HepG2 (cell line): Measurements from ENCODE around the gene FXYD4. TPM values are rescaled to one million over a fixed set of nuclear protein-coding genes. Genes with fewer than 3 reads are reported as not detected.
A peak's percentile ranks its signal among the peaks of the same experiment; 100 is the strongest.
"Not testable (repeated sequence)": the region's sequence is repeated elsewhere in the genome, so short reads cannot be mapped to it uniquely, and the experiment has no call there.

Experiments
- ATAC-seq: fragments of 200-7000 bp; cut with Tn5 transposase; 3 replicates; pipeline ENCODE4 v1.9.1; 2020; ENCODE audit warnings: mild to moderate bottlenecking, moderate library complexity
- BruUV-seq: library from RNA; stranded (reverse); fragments of 400-500 nt; replicated peaks from 2 replicates; lab custom pipeline; 2021; lab: Mats Ljungman, UMichigan
- CTCF ChIA-PET: fragments of 300-600 bp; formaldehyde crosslinking; extraction: SDS; loops from one replicate; lab custom pipeline; 2021; ENCODE audit warnings: low total read pairs, inconsistent platforms, low intra/inter-chr PET ratio; lab: Yijun Ruan, JAX
- POLR2A ChIA-PET: fragments of 350-600 bp; sonication (Branson Sonifier 250); formaldehyde crosslinking; loops from one replicate; lab custom pipeline; 2020; ENCODE audit warnings: antibody characterized with exemption, inconsistent platforms; lab: Yijun Ruan, JAX
- DNase-seq: peaks from one replicate; pipeline ENCODE4 v3.0.0-alpha.2; 2015; ENCODE audit warnings: low spot score
- FAIRE-seq: peaks from 3 replicates; lab custom pipeline; 2011; peaks lifted over from hg19 to GRCh38; lab: Jason Lieb, UNC
- H2AFZ ChIP-seq: one replicate; pipeline ENCODE4 v1.6.1; 2011; ENCODE audit warnings: low read length, inconsistent platforms
- H3K27ac ChIP-seq: fragments of 300-600 bp; 3 replicates; pipeline ENCODE4 v1.8.0; 2011; ENCODE audit warnings: mixed run types, mild to moderate bottlenecking, mixed read lengths, low read length, inconsistent platforms; ENCODE audit not compliant: insufficient read depth; ENCODE audit errors: extremely low read length
- H3K27me3 ChIP-seq, 2 experiments: fragments of 200-600 bp in 1 of 2; 2 replicates in 1 of 2; 3 replicates in 1 of 2; pipeline versions ENCODE4 v1.6.0 to v1.8.0; 2011; ENCODE audit warnings: low read length in 2 of 2, mild to moderate bottlenecking in 2 of 2, moderate library complexity in 2 of 2, inconsistent platforms in 1 of 2; ENCODE audit not compliant: insufficient read depth in 2 of 2, control insufficient read depth in 1 of 2
- H3K36me3 ChIP-seq, 2 experiments: fragments of 200-600 bp in 1 of 2; replicated peaks in 1 of 2; 2 replicates in 1 of 2; 3 replicates in 1 of 2; pipeline versions ENCODE4 v1.5.1 to v1.8.0; 2011; ENCODE audit warnings: low read length in 2 of 2, inconsistent platforms in 1 of 2; ENCODE audit not compliant: insufficient read depth in 2 of 2, control insufficient read depth in 1 of 2
- H3K4me1 ChIP-seq: 2 replicates; pipeline ENCODE4 v1.5.1; 2012; ENCODE audit warnings: low read length, inconsistent platforms; ENCODE audit not compliant: insufficient read depth
- H3K4me2 ChIP-seq: 2 replicates; pipeline ENCODE4 v1.6.0; 2011; ENCODE audit warnings: low read depth, low read length, inconsistent platforms
- H3K4me3 ChIP-seq, 3 experiments: fragments of 200-600 bp in 1 of 3; sonication (generic), shearing (Covaris generic) in 1 of 3; replicated peaks in 1 of 3; 2 replicates each; pipeline ENCODE4 v1.5.1; 2011 to 2016; ENCODE audit warnings: low read length in 3 of 3, inconsistent platforms in 2 of 3, low read depth in 2 of 3, mild to moderate bottlenecking in 2 of 3, control low read depth in 1 of 3, mixed read lengths in 1 of 3; ENCODE audit not compliant: insufficient read depth in 1 of 3
- H3K79me2 ChIP-seq: one replicate; pipeline ENCODE4 v1.6.1; 2011; ENCODE audit warnings: low read length, inconsistent platforms; ENCODE audit not compliant: insufficient read depth
- H3K9ac ChIP-seq: 2 replicates; pipeline ENCODE4 v1.6.0; 2011; ENCODE audit warnings: mild to moderate bottlenecking, low read depth, low read length, inconsistent platforms; ENCODE audit not compliant: insufficient read depth
- H3K9me3 ChIP-seq: 2 replicates; pipeline ENCODE4 v1.5.1; 2012; ENCODE audit warnings: mild to moderate bottlenecking, low read length
- H4K20me1 ChIP-seq: 2 replicates; pipeline ENCODE4 v1.6.0; 2011; ENCODE audit warnings: inconsistent platforms, mild to moderate bottlenecking, low read length, moderate library complexity; ENCODE audit not compliant: insufficient read depth
- SOX6 ChIP-seq, 2 experiments: fragments of 450-650 bp in 1 of 2; sonication (generic) in 1 of 2; formaldehyde crosslinking in 1 of 2; IDR thresholded peaks; 2 replicates each; pipeline versions ENCODE4 v1.4.0 to v1.6.1; 2017 to 2020; ENCODE audit warnings: antibody characterized with exemption in 1 of 2, mild to moderate bottlenecking in 1 of 2, missing genetic modification reagents in 1 of 2
- ZNF121 ChIP-seq: sonication (generic); formaldehyde crosslinking; IDR thresholded peaks from 2 replicates; pipeline ENCODE4 v1.5.0; 2020; ENCODE audit warnings: mild to moderate bottlenecking, missing genetic modification reagents
- ZNF652 ChIP-seq: IDR thresholded peaks from 2 replicates; pipeline ENCODE4 v1.6.1; 2016; ENCODE audit warnings: low read depth, borderline replicate concordance
- WGBS: methylation state at CpG from one replicate; pipeline ENCODE4 v1.1.6; 2017; ENCODE audit warnings: low lambda C conversion rate; 5-methylcytosine and 5-hydroxymethylcytosine counted together
- in situ Hi-C: cut with HindIII; loops from 2 replicates; pipeline ENCODE4 v1.10.0; 2017; ENCODE audit warnings: low pct_unique_long_range_greater_than_20kb; ENCODE audit not compliant: extremely low pct_ligation_motif_present
- intact Hi-C: fragments of 100-400 bp; cut with micrococcal nuclease; formaldehyde crosslinking; loops from one replicate; pipeline ENCODE4 v1.10.0; 2022; ENCODE audit not compliant: unreplicated experiment
- polyA plus RNA-seq, 8 experiments: library from polyadenylated mRNA; depleted of rRNA in 3 of 8; stranded (reverse) in 7 of 8; unstranded in 1 of 8; fragments of >200 nt; fragmentation: Illumina TruSeq in 4 of 8; extraction: Trizol in 4 of 8; gene quantifications; 2 replicates each; pipeline versions ENCODE4 v1.2.1 to v1.2.3, GENCODE V29; 2011 to 2016; ENCODE audit warnings: low read depth in 4 of 8, missing spikeins in 1 of 8, mixed read lengths in 1 of 8; ENCODE audit not compliant: insufficient read depth in 1 of 8
- total RNA-seq, 5 experiments: library from RNA; depleted of rRNA; stranded (reverse); fragments of >200 nt; fragmentation: Illumina TruSeq; extraction: Trizol; gene quantifications; 2 replicates each; pipeline ENCODE4 v1.2.3, GENCODE V29; 2016; ENCODE audit warnings: low read depth in 1 of 5
- TF ChIP-seq, protein P1 (sequence below), 2 experiments: fragments of 450-650 bp in 1 of 2; sonication (generic) in 1 of 2; formaldehyde crosslinking in 1 of 2; IDR thresholded peaks; 2 replicates each; pipeline versions ENCODE4 v1.6.1 to v1.8.0; 2016 to 2022; ENCODE audit warnings: antibody characterized with exemption in 1 of 2, mild to moderate bottlenecking in 1 of 2, missing genetic modification reagents in 1 of 2

The FXYD4 gene
- total and polyA plus RNA-seq, 2 of the 13 experiments (the other 11 are each of a cell fraction or from before 2014, with no cell fraction given) = not detected

DNA sequence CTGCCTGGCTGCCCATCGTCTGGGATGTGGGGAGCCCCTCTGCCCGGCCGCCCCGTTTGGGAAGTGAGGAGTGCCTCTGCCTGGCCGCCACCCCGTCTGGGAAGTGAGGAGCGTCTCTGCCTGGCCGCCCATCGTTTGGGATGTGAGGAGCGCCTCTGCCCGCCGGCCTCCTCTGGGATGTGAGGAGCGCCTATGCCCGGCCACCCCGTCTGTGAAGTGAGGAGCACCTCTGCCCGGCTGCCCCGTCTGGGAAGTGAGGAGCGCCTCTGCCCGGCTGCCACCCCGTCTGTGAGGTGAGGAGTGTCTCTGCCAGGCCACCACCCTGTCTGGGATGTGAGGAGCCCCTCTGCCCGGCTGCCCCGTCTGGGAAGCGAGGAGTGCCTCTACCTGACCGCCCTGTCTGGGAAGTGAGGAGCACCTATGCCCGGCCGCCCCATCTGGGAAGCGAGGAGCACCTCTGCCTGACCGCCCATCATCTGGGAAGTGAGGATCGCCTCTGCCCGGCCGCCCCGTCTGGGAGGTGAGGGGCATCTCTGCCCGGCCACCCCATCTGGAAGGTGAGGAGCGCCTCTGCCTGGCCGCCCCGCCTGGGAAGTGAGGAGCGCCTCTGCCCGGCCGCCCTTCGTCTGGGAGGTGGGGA is 42.1 kb upstream of the FXYD4 start:
- ATAC-seq, BruUV-seq, in situ Hi-C loops, FAIRE-seq, H4K20me1 ChIP-seq, H2AFZ ChIP-seq, H3K9ac ChIP-seq, H3K27me3 ChIP-seq, H3K79me2 ChIP-seq, DNase-seq, H3K27ac ChIP-seq, H3K4me2 ChIP-seq, intact Hi-C loops, POLR2A ChIA-PET, CTCF ChIA-PET, H3K9me3 ChIP-seq, H3K4me3 ChIP-seq, H3K36me3 ChIP-seq: not testable (repeated sequence)
- H3K4me1 ChIP-seq = peaks cover 17% of the 10 kb centered on the region
- 79% methylated on average over 11 of the region's 40 CpGs for WGBS

- H3K27ac ChIP-seq; H3K79me2 ChIP-seq; in situ Hi-C loops; POLR2A ChIA-PET; H3K4me2 ChIP-seq; BruUV-seq; H3K27me3 ChIP-seq; DNase-seq; CTCF ChIA-PET; H4K20me1 ChIP-seq; H3K9me3 ChIP-seq; H3K9ac ChIP-seq; H3K36me3 ChIP-seq; FAIRE-seq; H3K4me3 ChIP-seq; H2AFZ ChIP-seq; intact Hi-C loops; TF ChIP-seq SOX6 (IDR thresholded peaks at IDR 0.05): not testable (repeated sequence)
- WGBS = 50% methylated on average over 6 of the region's 11 CpGs
- peak; percentile 84 for ATAC-seq
- peaks cover 17% of the 10 kb centered on the region for H3K4me1 ChIP-seq
- TF ChIP-seq, protein P1, sequence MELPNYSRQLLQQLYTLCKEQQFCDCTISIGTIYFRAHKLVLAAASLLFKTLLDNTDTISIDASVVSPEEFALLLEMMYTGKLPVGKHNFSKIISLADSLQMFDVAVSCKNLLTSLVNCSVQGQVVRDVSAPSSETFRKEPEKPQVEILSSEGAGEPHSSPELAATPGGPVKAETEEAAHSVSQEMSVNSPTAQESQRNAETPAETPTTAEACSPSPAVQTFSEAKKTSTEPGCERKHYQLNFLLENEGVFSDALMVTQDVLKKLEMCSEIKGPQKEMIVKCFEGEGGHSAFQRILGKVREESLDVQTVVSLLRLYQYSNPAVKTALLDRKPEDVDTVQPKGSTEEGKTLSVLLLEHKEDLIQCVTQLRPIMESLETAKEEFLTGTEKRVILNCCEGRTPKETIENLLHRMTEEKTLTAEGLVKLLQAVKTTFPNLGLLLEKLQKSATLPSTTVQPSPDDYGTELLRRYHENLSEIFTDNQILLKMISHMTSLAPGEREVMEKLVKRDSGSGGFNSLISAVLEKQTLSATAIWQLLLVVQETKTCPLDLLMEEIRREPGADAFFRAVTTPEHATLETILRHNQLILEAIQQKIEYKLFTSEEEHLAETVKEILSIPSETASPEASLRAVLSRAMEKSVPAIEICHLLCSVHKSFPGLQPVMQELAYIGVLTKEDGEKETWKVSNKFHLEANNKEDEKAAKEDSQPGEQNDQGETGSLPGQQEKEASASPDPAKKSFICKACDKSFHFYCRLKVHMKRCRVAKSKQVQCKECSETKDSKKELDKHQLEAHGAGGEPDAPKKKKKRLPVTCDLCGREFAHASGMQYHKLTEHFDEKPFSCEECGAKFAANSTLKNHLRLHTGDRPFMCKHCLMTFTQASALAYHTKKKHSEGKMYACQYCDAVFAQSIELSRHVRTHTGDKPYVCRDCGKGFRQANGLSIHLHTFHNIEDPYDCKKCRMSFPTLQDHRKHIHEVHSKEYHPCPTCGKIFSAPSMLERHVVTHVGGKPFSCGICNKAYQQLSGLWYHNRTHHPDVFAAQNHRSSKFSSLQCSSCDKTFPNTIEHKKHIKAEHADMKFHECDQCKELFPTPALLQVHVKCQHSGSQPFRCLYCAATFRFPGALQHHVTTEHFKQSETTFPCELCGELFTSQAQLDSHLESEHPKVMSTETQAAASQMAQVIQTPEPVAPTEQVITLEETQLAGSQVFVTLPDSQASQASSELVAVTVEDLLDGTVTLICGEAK (IDR thresholded peaks at IDR 0.05) = 0 out of 2 replicates have a peak, but pooled peaks have one; percentile 23
- TF ChIP-seq, protein P1 (CRISPR knock-in tag; IDR thresholded peaks at IDR 0.05) = 0 out of 2 replicates have a peak, but pooled peaks have one; percentile 39
- TF ChIP-seq ZNF121 (CRISPR knock-in tag) = peak; percentile 82
- TF ChIP-seq ZNF652 = peak; percentile 46; the same call in 1 of the 2 replicates
- TF ChIP-seq SOX6 (CRISPR knock-in tag; IDR thresholded peaks at IDR 0.05) = peak; percentile 32; the same call in 1 of the 2 replicates
Observed at GRCh38 chr10:43330049-43330823, 41.2 kb upstream of the FXYD4 start.
